ENCODE results near the gene EIF4E1B. TPM values are rescaled to one million over a fixed set of nuclear protein-coding genes. Genes with fewer than 3 reads are reported as not detected.

The EIF4E1B gene
- total RNA-seq, 1 donor from 2014 or later, result not detected

GRCh38 chr5:176642675-176643490 lies 12.4 kb downstream of the EIF4E1B start:
- DNase-seq (no peak), ATAC-seq (no peak)
- Histone ChIP-seq H3K27ac (no peak overlapping the region), H3K9me3 (no peaks in the 10 kb centered on the region), H3K27me3 (no peaks in the 10 kb centered on the region), H3K4me1 (peaks cover 5% of the 10 kb centered on the region), H3K4me3 (no peak overlapping the region), H3K36me3 (no peaks in the 10 kb centered on the region)
- intact Hi-C loops (cut with DNase I), result no loop called here
- TF ChIP-seq, protein P1, sequence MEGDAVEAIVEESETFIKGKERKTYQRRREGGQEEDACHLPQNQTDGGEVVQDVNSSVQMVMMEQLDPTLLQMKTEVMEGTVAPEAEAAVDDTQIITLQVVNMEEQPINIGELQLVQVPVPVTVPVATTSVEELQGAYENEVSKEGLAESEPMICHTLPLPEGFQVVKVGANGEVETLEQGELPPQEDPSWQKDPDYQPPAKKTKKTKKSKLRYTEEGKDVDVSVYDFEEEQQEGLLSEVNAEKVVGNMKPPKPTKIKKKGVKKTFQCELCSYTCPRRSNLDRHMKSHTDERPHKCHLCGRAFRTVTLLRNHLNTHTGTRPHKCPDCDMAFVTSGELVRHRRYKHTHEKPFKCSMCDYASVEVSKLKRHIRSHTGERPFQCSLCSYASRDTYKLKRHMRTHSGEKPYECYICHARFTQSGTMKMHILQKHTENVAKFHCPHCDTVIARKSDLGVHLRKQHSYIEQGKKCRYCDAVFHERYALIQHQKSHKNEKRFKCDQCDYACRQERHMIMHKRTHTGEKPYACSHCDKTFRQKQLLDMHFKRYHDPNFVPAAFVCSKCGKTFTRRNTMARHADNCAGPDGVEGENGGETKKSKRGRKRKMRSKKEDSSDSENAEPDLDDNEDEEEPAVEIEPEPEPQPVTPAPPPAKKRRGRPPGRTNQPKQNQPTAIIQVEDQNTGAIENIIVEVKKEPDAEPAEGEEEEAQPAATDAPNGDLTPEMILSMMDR (IDR thresholded peaks at IDR 0.05), result no peak

DNA sequence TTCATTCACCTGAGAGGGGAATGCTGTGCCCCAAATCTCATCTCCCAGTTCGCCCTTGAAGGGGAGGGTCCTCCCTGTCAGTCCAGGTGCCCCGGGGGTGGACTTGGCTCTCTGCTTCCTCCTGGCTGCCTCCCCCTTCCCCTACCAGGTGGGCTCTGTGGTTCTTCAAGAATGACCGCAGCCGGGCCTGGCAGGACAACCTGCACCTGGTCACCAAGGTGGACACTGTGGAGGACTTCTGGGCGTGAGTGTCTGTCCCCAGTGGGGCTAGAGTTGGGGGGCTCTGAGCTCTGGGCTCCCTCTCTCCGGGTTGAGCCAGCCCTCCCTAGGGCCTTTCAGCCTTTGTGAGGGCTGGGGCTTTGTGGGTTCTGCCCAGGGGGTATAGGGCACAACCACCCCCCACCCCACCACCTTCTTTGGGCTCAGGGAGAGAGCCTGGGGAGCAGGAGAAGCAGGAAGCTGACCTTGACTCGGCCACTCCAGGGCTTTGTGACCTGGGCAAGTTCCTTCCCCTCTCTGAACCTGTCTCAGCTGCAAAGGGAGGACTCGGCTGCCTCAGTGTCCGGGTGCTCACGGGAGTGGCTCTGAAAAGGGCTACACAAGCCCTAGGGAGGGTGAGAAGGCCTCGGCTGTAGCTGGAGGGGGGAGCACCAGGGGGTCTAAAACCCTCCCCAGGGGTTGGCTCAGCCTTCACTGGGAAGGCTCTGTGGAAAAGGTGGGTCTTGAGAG lies 13.2 kb downstream of the EIF4E1B start:
- Histone ChIP-seq H3K4me3 (no peak overlapping the region), H3K9me3 (no peaks in the 10 kb centered on the region), H3K27ac (no peak overlapping the region), H3K4me1 (peaks cover 13% of the 10 kb centered on the region), H3K36me3 (no peaks in the 10 kb centered on the region), H3K27me3 (no peaks in the 10 kb centered on the region)
- no peak for DNase-seq
- TF ChIP-seq, protein P1 (IDR thresholded peaks at IDR 0.05), result no peak
- intact Hi-C loops (cut with DNase I), result no loop called here
- ATAC-seq, result no peak

DNA sequence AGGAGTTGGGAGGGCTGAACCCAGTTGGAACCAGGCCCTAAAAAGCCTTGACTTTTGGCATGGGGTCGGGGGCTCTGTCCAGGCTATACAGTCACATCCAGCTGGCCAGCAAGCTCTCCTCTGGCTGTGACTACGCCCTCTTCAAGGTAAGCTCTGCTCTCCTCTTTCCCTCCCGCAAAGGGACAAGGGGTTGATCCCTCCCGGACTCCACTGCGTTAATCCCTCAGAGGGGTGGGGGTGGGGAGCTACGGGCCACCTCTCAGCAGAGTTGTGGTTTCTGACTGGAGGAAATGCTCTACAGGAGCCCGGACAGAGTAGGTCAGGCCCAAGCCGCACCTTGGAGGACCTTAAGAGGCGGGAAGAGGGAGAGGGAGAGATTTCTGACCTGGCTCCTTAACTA lies 13.8 kb downstream of the EIF4E1B start:
- TF ChIP-seq, protein P1 (IDR thresholded peaks at IDR 0.05), result no peak
- Histone ChIP-seq H3K27me3 (no peaks in the 10 kb centered on the region), H3K36me3 (no peaks in the 10 kb centered on the region), H3K9me3 (no peaks in the 10 kb centered on the region), H3K27ac (no peak overlapping the region), H3K4me1 (peaks cover 15% of the 10 kb centered on the region), H3K4me3 (no peak overlapping the region)
- no peak for ATAC-seq
- intact Hi-C loops (cut with DNase I), result no loop called here
- DNase-seq, result no peak

DNA sequence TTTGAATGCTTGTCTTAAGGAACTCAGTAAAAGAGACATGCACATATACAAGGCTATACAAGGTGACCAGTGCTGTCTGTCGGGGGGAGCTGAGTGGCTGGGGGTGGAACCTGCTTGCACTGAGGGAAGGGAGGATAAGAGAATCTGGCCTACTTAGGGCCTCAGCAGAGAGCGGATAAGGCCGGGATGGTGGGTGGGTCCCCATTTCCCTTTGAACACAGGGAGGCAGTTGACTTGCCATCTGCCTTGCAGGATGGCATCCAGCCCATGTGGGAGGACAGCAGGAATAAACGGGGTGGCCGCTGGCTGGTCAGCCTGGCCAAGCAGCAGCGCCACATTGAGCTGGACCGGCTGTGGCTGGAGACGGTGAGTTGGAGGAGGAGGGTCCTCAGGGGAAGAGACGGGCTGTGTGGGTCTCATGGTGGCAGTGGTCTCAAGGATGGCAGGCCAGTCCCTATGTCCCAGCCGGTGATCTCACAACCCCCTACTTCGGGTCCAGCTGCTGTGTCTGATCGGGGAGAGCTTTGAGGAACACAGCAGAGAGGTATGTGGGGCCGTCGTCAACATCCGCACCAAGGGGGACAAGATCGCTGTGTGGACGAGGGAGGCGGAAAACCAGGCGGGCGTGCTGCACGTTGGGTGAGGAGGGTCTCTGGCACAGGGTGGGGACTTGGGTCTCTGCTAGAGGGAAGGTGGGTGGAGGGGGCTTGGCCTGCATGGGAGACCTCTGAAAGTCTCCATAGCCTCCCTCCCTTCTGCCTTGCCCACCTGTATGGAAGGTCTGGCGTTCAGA lies 14.6 kb downstream of the EIF4E1B start:
- Histone ChIP-seq H3K9me3 (no peaks in the 10 kb centered on the region), H3K4me3 (no peak overlapping the region), H3K27me3 (no peaks in the 10 kb centered on the region), H3K27ac (no peak overlapping the region), H3K36me3 (no peaks in the 10 kb centered on the region), H3K4me1 (peaks cover 15% of the 10 kb centered on the region)
- DNase-seq (no peak), ATAC-seq (no peak)
- intact Hi-C loops (cut with DNase I), result no loop called here
- TF ChIP-seq, protein P1 (IDR thresholded peaks at IDR 0.05), result no peak

DNA sequence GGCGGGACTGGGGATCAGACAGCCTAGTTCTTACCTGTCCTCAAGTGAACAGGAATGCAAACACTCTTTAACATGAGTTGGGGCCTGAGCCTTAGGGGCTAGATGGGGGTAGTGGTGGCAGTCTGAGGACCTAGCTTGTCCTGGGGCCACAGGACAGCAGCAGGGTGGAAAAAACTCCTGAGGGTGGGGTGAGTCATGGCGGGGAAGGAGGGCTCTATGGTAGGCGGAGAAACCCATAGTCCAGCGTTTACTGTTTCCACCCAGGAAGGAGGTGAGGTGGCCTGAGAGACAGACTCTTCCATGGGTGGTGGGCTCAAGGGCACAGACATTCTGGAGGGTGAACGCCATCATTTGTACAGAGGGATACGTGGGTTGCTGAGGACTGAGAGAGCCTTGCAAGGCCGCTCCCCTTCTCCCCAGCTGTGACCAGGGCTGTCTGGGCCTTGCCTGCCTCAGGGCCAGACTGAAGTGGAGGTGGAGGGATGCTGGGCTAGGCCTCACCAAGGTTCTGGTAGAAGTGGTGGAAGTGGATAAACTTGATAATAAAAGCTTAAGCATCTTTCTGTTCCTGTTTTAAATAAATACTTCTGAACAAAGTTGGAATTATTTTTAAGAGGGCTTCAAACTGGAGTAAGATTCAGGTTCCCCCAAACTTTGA lies 15.7 kb downstream of the EIF4E1B start:
- Histone ChIP-seq H3K27me3 (no peaks in the 10 kb centered on the region), H3K27ac (no peak overlapping the region), H3K4me1 (peaks cover 15% of the 10 kb centered on the region), H3K9me3 (no peaks in the 10 kb centered on the region), H3K36me3 (no peaks in the 10 kb centered on the region), H3K4me3 (peak overlapping the region; percentile 75)
- TF ChIP-seq, protein P1 (IDR thresholded peaks at IDR 0.05), result no peak
- intact Hi-C loops (cut with DNase I), result no loop called here
- DNase-seq, result no peak
- no peak for ATAC-seq

All from upper lobe of right lung (tissue), 1 donor.